Pulmonary artery endothelial cell (primary cell): ENCODE results near the gene ARNT2. TPM values are rescaled to one million over a fixed set of nuclear protein-coding genes. Genes with fewer than 3 reads are reported as not detected.

Experiments used
- DNase-seq: peaks from one replicate; pipeline ENCODE4 v3.0.0-alpha.2; 2011; ENCODE audit warnings: low read depth, low spot score
- total RNA-seq: library from RNA; depleted of rRNA; stranded (reverse); fragments of >200 nt; gene quantifications from 2 replicates; pipeline ENCODE4 v1.2.3, GENCODE V29; 2014

ARNT2 gene
- total RNA-seq, 1 donor from 2014 or later: 0.13 TPM

GRCh38 chr15:80590761-80591355 lies 186.7 kb downstream of the ARNT2 start:
- no peak for DNase-seq

- no peak for DNase-seq
Observed at GRCh38 chr15:80591471-80591870, 187.3 kb downstream of the ARNT2 start.

- no peak for DNase-seq
Observed at GRCh38 chr15:80591938-80592825, 188.0 kb downstream of the ARNT2 start.

- DNase-seq: no peak
Observed at GRCh38 chr15:80593486-80594030, 189.4 kb downstream of the ARNT2 start.

DNA sequence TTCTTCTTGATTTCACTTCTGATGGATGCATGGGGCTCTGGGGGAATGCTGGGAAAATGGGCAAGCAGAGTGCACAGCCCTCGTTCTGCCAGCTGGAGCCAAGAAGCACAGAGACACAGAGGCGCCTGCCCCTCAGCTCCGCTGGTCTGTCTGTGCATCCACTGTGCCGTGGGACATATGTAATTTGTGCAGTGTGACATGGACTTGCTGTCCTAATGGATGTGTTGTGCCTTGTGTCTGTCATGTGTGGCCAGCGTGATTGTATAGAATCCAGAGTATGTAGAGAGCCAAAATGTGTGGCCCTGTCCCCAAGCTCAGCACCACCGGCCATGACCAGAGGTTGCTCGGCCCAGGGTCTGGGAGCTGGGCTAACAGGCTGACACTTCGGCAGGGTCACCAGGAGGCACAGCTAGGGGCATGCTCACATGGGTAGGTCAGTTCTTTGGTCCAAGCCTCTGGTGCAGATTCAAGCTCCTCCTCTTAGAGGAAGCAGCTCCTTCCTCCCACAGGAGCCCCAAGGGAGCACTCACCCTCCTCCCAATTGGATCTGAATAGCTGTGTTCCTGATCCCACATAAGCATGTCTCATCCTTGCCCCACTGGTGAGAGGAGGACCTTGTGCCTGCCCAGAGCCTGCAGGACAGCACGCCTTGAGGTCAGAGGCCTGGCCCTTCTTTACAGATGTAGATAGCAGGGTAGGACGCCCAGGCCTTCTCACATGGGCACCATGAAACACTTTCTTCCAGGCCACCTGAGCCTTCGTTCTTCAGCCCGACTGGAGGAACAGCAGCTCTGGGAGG lies 190.1 kb downstream of the ARNT2 start:
- DNase-seq: no peak

GRCh38 chr15:80595396-80595795 lies 191.2 kb downstream of the ARNT2 start:
- no peak for DNase-seq

- no peak for DNase-seq
Observed at GRCh38 chr15:80596521-80596976, 192.4 kb downstream of the ARNT2 start.

GRCh38 chr15:80597076-80597475 lies 192.9 kb downstream of the ARNT2 start:
- no peak for DNase-seq

DNA sequence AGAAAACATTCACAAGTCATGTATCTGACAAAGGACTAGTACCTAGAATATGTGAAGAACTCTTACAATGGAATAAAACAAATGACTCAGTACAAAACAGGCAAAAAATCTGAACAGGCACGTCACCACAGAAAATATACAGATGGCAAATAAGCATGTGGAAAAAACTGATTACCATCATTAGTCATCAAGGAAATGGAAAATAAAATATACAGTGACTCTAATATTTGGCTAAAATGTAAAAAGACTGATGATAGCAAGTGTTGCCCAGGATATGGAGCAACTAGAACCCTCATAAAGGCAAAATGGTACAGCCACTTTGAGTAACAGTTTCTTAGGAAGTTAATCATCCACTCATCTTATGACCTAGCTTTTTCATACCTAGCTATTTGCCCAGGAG lies 195.2 kb downstream of the ARNT2 start:
- DNase-seq: no peak

DNA sequence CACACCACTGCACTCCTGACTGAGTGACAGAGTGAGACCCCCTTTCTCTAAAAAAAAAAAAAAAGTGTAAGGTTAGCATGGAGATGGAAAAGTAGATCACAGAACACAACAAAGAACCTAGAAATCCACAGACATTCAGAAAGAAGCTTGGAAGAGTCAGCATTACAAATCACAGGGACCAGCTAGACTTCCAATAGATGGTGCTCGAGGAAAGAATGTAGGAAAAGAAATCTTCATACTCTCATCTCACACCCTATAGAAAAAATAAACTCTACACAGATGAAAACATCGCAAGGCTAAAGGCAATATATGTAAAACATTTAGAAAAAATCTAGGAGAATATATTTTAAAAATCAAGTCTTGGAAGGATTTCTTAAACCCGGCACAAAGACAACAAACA lies 196.4 kb downstream of the ARNT2 start:
- DNase-seq: no peak

DNA sequence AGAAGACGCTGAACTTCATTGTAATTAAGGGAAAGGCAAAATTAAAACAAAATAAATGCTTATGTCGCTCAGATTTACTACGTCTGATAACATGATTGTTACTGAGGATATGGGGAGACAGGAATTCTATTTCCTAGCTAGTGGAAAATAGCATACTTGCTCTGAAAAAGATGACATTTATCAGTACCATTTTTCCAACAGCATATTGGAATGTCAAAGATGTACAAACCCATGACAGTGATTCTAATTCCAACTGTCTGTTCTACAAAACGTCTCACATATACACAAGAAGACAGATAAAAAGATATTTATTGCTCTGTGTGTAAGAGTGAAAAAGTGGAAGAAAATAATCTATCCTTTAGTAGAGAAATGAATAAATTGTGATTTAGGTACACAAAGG lies 197.1 kb downstream of the ARNT2 start:
- DNase-seq: no peak

DNA sequence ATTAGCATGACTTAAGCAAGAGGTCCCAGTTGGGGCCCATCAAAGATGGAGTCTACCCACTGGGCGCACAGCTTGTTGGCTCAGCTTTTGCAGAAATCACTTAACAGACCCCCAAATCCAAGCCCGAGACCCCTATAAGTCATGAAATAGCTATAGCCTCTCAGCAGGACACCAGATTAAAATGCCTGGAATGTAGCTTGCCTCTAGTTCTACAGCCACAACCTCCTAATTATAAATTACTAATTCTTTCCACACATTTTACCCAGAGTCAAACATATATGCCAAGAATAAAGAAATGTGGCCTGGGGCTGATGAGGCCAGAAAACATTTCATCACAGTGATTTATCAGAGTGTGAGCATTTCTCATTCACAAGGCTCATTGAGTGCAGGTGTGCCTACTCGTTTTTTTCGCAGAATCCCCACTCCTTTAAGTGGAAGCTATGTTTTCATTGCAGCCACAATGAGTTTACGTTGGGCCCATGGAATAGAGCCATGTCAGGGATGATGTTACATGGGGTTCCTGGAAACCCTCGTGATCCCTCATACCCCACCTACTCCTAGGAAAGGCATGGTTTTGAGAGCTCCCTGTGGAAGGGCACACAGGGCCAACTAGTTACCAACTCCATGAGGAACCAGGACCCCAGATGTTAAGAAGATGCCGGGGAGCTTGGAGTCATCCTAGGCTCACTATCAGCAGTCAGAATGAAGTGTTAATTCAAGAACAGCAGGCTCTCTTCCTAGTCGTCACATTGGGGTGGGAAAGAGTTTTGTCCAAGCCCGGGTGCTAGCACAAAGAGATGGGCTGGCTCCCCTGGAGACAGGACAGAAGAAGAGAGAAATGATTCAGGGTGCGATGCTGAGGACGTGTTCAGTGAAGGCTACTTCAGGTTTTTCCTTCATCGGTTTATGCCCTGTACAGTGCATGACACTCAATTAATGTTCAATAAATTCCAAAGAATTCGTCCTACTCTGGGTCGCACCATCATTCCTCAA lies 200.7 kb downstream of the ARNT2 start:
- DNase-seq: no peak

DNA sequence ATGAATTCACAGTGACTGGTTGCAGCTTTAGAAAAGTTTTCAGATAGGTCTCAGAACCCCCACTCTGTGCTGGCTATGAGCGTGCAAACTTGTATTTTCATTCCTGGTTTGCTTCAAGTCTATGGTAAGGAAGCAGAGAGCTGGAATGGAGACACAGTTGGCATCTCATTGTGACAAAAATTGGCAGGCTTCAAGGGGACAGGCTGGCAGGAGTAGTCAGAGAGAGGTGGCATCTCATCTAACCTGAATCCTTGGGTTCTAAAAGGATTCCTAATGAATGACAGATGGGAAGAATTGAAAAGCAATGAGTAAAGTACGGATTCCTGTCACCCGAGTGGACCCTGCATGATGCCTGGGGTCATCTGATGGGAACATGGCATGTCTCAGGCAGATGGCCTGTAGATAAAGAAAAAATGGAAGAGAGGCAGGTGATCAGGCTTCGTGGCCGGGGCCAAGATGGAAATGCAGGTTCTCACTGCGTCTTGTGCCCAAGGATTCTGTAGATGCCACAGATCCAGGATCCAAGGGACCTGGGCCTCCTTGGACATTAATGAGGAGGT lies 201.5 kb downstream of the ARNT2 start:
- DNase-seq: no peak

- no peak for DNase-seq
Observed at GRCh38 chr15:80606511-80607071, 202.4 kb downstream of the ARNT2 start.

GRCh38 chr15:80607287-80607980 lies 203.3 kb downstream of the ARNT2 start:
- no peak for DNase-seq

- no peak for DNase-seq
Observed at GRCh38 chr15:80608688-80609087, 204.5 kb downstream of the ARNT2 start.

GRCh38 chr15:80609091-80609490 lies 204.9 kb downstream of the ARNT2 start:
- DNase-seq: no peak

DNA sequence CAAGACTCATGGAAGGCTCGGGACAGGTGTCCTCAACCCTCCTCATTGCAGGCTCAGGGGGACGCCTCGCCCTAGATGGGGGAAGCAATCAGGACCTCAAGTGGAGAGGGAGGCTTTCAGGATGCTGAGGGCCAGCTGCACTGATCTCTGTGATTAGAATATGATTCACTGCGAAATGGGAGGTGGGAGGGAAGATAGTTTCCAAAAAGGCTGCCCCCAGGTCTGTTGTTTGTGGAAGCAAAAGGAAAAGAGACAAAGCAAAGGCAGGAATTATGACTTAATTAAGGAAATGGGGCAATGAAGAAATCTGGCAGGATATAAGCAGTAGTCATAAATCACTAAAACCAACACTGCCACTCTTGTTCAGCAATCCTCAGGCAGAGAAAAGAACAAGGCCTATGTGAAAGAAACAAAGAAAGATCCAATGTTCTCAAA lies 205.3 kb downstream of the ARNT2 start:
- DNase-seq: peak; percentile 59

GRCh38 chr15:80611543-80612080 lies 207.4 kb downstream of the ARNT2 start:
- DNase-seq: no peak
